Small intestine (tissue), 7 donors: ENCODE measurements around the gene RIOX2. TPM values are rescaled to one million over a fixed set of nuclear protein-coding genes. Genes with fewer than 3 reads are reported as not detected.
A peak's percentile ranks its signal among the peaks of the same experiment; 100 is the strongest.

ENCODE experiments used
- DNase-seq, 2 donors: peaks; one replicate each; pipeline versions ENCODE4 v3.0.0 to v3.0.0-alpha.2; 2013
- FAIRE-seq: peaks from 2 replicates; lab custom pipeline; 2012; peaks lifted over from hg19 to GRCh38; lab: Jason Lieb, UNC
- H3K27ac ChIP-seq, 3 donors: one replicate each; pipeline ENCODE4 v1.5.1; 2013; ENCODE audit warnings: low read length in 2 of 3, mild to moderate bottlenecking in 2 of 3, control low read depth in 1 of 3, inconsistent platforms in 1 of 3, low read depth in 1 of 3, moderate library complexity in 1 of 3
- H3K27me3 ChIP-seq, 3 donors: one replicate each; pipeline ENCODE4 v1.6.1; 2013; ENCODE audit warnings: low read length in 3 of 3, inconsistent platforms in 1 of 3; ENCODE audit not compliant: control insufficient read depth in 3 of 3, insufficient read depth in 3 of 3
- H3K36me3 ChIP-seq, 3 donors: one replicate each; pipeline ENCODE4 v1.6.1; 2013; ENCODE audit warnings: low read length in 3 of 3, inconsistent platforms in 1 of 3, low read depth in 1 of 3, mild to moderate bottlenecking in 1 of 3, moderate library complexity in 1 of 3; ENCODE audit not compliant: control insufficient read depth in 3 of 3, insufficient read depth in 2 of 3
- H3K4me1 ChIP-seq, 3 donors: one replicate each; pipeline ENCODE4 v1.6.1; 2013; ENCODE audit warnings: low read length in 2 of 3, inconsistent platforms in 1 of 3, low read depth in 1 of 3, mild to moderate bottlenecking in 1 of 3, moderate library complexity in 1 of 3; ENCODE audit not compliant: control insufficient read depth in 3 of 3, insufficient read depth in 2 of 3
- H3K4me3 ChIP-seq, 3 donors: one replicate each; pipeline ENCODE4 v1.5.1; 2013; ENCODE audit warnings: low read length in 3 of 3, control low read depth in 1 of 3, inconsistent platforms in 1 of 3, low read depth in 1 of 3, mild to moderate bottlenecking in 1 of 3, moderate library complexity in 1 of 3
- H3K9me3 ChIP-seq, 2 donors: one replicate each; pipeline ENCODE4 v1.6.1; 2013; ENCODE audit warnings: low read depth in 1 of 2, low read length in 1 of 2; ENCODE audit not compliant: control insufficient read depth in 2 of 2, insufficient read depth in 1 of 2
- WGBS, 3 donors: extraction: QIAGEN DNeasy Blood & Tissue Kit; methylation state at CpG; one replicate each; pipeline ENCODE4 v1.1.7; 2013; 5-methylcytosine and 5-hydroxymethylcytosine counted together
- polyA plus RNA-seq, 4 donors: library from polyadenylated mRNA; stranded (reverse) in 3 of 4; unstranded in 1 of 4; fragments of 200-250 nt in 3 of 4; fragments of 120-200 nt in 1 of 4; gene quantifications; one replicate each; pipeline versions ENCODE4 v1.2.1 to v1.2.3, GENCODE V29; 2013
- donor health status: healthy with polysubstance abuse.
- donor health status: control.
- donor health status: control.
- donor health status: Bipolar disorder and iron deficiency.
- donor health status: healthy.

RIOX2 gene
- polyA plus RNA-seq, 4 donors, result 5.6 to 26.4 (median 10.6) TPM

GRCh38 chr3:97948351-97949109, 23.7 kb downstream of the RIOX2 start:
- FAIRE-seq, result no peak
- no peak for DNase-seq
- no peaks in the 10 kb centered on the region for H3K4me1 ChIP-seq
- no peaks in the 10 kb centered on the region for H3K27me3 ChIP-seq
- no peaks in the 10 kb centered on the region for H3K9me3 ChIP-seq
- no peak overlapping the region for H3K27ac ChIP-seq
- no peak overlapping the region for H3K4me3 ChIP-seq
- 90 to 93% (median 90%) methylated on average over 5 of the region's 5 CpGs for WGBS, 3 donors
- H3K36me3 ChIP-seq, result peaks cover 6 to 16% (median 16%) of the 10 kb centered on the region in 3 donors

- FAIRE-seq, result no peak
- WGBS, 3 donors, result 78 to 86% (median 81%) methylated on average over 4 of the region's 4 CpGs
- Histone ChIP-seq H3K9me3 (no peaks in the 10 kb centered on the region), H3K27ac (no peak overlapping the region), H3K27me3 (no peaks in the 10 kb centered on the region), H3K36me3 (peaks cover 0 to 11% (median 9%) of the 10 kb centered on the region in 3 donors), H3K4me3 (no peak overlapping the region), H3K4me1 (no peaks in the 10 kb centered on the region)
- DNase-seq, result no peak
Measured at GRCh38 chr3:97942801-97943546, 29.3 kb downstream of the RIOX2 start.

- FAIRE-seq (no peak), DNase-seq (peak in 1 of 2 donors; percentile 6)
- H3K4me3 ChIP-seq, result no peak overlapping the region
- H3K9me3 ChIP-seq, result no peaks in the 10 kb centered on the region
- H3K4me1 ChIP-seq, result no peaks in the 10 kb centered on the region
- H3K27me3 ChIP-seq, result no peaks in the 10 kb centered on the region
- H3K36me3 ChIP-seq, result peaks cover 2 to 4% (median 3%) of the 10 kb centered on the region in 3 donors
- H3K27ac ChIP-seq, result no peak overlapping the region
- 79 to 83% (median 82%) methylated on average over 1 of the region's 1 CpG for WGBS, 3 donors
Measured at GRCh38 chr3:97940034-97940433, 32.2 kb downstream of the RIOX2 start.

- no peaks in the 10 kb centered on the region for H3K27me3 ChIP-seq
- no peak for FAIRE-seq
- WGBS, 3 donors, result 89 to 94% (median 94%) methylated on average over 2 of the region's 2 CpGs
- H3K4me1 ChIP-seq, result no peaks in the 10 kb centered on the region
- peaks cover 2 to 4% (median 3%) of the 10 kb centered on the region in 3 donors for H3K36me3 ChIP-seq
- H3K4me3 ChIP-seq, result no peak overlapping the region
- no peak overlapping the region for H3K27ac ChIP-seq
- H3K9me3 ChIP-seq, result no peaks in the 10 kb centered on the region
- DNase-seq, result no peak
Measured at GRCh38 chr3:97939401-97939800, 32.8 kb downstream of the RIOX2 start.

DNA sequence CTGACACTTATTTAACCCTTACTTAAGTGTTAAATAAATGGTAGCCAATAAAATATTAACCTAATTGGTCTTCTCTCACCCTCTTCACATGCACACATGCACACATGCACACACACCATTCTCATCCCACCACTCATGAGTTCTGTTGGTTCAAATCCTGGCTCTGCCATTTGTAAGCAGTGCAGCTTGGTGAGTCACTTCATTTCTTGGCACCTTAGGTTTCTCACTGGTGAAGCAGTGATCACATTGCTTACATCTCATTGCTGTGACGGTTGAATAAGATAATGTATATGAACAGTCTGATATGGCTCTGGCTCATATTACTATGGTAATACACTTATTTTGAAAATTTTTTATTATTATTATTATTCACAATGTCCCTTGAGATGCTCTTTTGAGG, 33.8 kb downstream of the RIOX2 start:
- Histone ChIP-seq H3K4me3 (no peak overlapping the region), H3K9me3 (no peaks in the 10 kb centered on the region), H3K27me3 (no peaks in the 10 kb centered on the region), H3K27ac (no peak overlapping the region), H3K36me3 (peaks cover 2 to 4% (median 3%) of the 10 kb centered on the region in 3 donors), H3K4me1 (no peaks in the 10 kb centered on the region)
- FAIRE-seq (no peak), DNase-seq (no peak)
- WGBS, 3 donors, result 88 to 97% (median 88%) methylated on average over 1 of the region's 1 CpG

DNA sequence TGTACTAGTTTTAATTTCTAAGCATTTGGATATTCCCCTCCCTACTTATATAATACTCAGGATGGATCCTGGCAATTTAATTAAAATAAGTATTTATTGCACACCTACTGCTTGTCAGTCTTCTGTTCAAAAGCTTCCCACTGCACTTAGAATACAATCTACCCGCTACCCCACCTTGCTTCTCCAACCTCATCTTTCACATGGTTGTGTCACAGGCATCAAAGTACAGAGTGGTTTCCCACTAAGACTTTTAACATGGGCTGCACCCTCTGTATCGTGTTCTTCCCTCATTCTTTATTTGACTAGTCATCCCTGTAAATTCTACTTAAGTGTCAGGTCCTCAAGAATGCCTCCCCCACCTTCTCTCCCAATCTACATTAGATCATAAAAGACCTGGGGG, 35.0 kb downstream of the RIOX2 start:
- Histone ChIP-seq H3K27ac (no peak overlapping the region), H3K9me3 (no peaks in the 10 kb centered on the region), H3K27me3 (no peaks in the 10 kb centered on the region), H3K36me3 (peaks cover 1 to 3% (median 2%) of the 10 kb centered on the region in 3 donors), H3K4me3 (no peak overlapping the region), H3K4me1 (no peaks in the 10 kb centered on the region)
- WGBS, 3 donors, result 93 to 98% (median 95%) methylated on average over 2 of the region's 2 CpGs
- DNase-seq (no peak), FAIRE-seq (no peak)

- WGBS, 3 donors, result 91 to 97% (median 95%) methylated on average over 1 of the region's 1 CpG
- Histone ChIP-seq H3K36me3 (peaks cover 0 to 3% (median 2%) of the 10 kb centered on the region in 3 donors), H3K27ac (no peak overlapping the region), H3K27me3 (no peaks in the 10 kb centered on the region), H3K4me3 (no peak overlapping the region), H3K4me1 (no peaks in the 10 kb centered on the region), H3K9me3 (no peaks in the 10 kb centered on the region)
- DNase-seq (no peak), FAIRE-seq (no peak)
Measured at GRCh38 chr3:97935842-97936241, 36.4 kb downstream of the RIOX2 start.

DNA sequence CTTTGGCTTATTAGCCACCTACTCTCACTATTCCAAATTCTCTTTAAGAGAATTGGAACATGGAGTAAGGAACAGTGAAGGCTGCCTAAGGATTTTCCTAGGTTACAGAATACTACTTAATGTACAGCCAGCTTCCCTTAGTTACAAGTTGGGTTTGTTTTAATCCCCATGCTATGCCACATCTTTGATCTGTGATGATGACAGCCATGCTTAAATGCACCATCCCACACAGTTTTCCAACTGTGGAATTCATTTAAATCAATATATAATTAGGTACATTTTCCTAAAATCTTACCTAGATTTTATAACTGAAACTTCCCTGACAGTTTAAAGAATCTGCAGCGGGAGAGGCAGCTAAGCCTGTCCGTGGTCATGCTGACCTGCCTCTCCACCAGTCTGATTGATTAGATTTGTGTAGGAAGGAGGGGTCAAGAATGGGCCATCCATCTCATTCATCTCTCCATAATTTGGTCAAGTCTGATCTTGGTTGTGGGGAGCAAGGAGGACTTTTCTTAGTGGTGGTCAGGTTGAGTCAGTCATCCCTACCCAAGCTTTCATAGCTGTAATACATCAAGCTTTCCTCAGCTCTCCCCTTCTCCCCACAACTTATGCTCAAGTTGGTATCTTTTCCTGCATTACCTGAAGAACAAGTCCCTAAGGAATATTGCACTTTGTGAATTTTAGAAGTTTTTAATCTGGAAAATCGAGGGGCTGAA, 37.1 kb downstream of the RIOX2 start:
- WGBS, 3 donors, result 93 to 95% (median 95%) methylated on average over 3 of the region's 3 CpGs
- no peaks in the 10 kb centered on the region for H3K9me3 ChIP-seq
- peaks cover 0 to 5% (median 2%) of the 10 kb centered on the region in 3 donors for H3K36me3 ChIP-seq
- H3K27me3 ChIP-seq, result no peaks in the 10 kb centered on the region
- H3K27ac ChIP-seq, result no peak overlapping the region
- DNase-seq (no peak), FAIRE-seq (no peak)
- H3K4me3 ChIP-seq, result no peak overlapping the region
- no peaks in the 10 kb centered on the region for H3K4me1 ChIP-seq
